Nephron progenitor cell (in vitro differentiated cells): Measurements from ENCODE around the gene TRAF3IP3.

Experiments
- DNase-seq: peaks from one replicate; pipeline ENCODE4 v3.0.0; 2021
- H3K27ac Mint-ChIP-seq: 2 replicates; pipeline ENCODE4 v1.8.0; 2021; ENCODE audit warnings: mild to moderate bottlenecking, moderate library complexity, mixed read lengths
- H3K27me3 Mint-ChIP-seq: 2 replicates; pipeline ENCODE4 v1.8.0; 2021; ENCODE audit warnings: mild to moderate bottlenecking, low read depth, mixed read lengths; ENCODE audit not compliant: poor library complexity
- H3K36me3 Mint-ChIP-seq: 2 replicates; pipeline ENCODE4 v1.8.0; 2021; ENCODE audit warnings: low read depth, mixed read lengths
- H3K4me1 Mint-ChIP-seq: 2 replicates; pipeline ENCODE4 v1.8.0; 2021; ENCODE audit warnings: mixed read lengths
- H3K4me3 Mint-ChIP-seq: 2 replicates; pipeline ENCODE4 v1.8.0; 2021; ENCODE audit warnings: mild to moderate bottlenecking, moderate library complexity, mixed read lengths
- H3K9me3 Mint-ChIP-seq: 2 replicates; pipeline ENCODE4 v1.8.0; 2021; ENCODE audit warnings: mild to moderate bottlenecking, moderate library complexity, mixed read lengths
- CTCF ChIP-seq: fragments of 200-600 bp; sonication (generic); IDR thresholded peaks from 2 replicates; pipeline ENCODE4 v1.5.0; 2021; ENCODE audit warnings: antibody characterized with exemption

Gene TRAF3IP3

GRCh38 chr1:209829716-209830115 lies 73.9 kb downstream of the TRAF3IP3 start:
- TF ChIP-seq CTCF = no peak
- H3K36me3 Mint-ChIP-seq = peaks cover 44% of the 10 kb centered on the region
- peak overlapping the region; percentile 96 for H3K4me3 Mint-ChIP-seq
- H3K9me3 Mint-ChIP-seq = peaks cover 4% of the 10 kb centered on the region
- peaks cover 7% of the 10 kb centered on the region for H3K27me3 Mint-ChIP-seq
- H3K27ac Mint-ChIP-seq = no peak overlapping the region
- no peak for DNase-seq
- H3K4me1 Mint-ChIP-seq = peaks cover 25% of the 10 kb centered on the region

DNA sequence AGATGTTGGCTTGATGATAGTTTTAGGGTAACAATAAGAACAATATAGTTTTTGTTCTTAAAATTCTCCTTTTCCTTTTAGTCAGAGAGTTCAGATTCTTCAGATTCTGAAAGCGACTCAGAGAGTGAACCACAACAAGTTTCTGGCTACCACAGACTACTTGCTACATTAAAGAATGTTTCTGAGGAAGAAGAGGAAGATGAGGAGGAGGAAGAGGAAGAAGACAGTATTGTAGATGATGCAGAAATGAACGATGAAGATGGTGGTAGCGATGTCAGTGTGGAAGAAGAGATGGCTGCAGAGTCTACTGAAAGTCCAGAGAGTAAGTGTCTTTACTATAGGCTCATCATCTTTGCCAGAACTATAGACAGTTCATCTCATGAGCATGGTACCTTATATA lies 74.9 kb downstream of the TRAF3IP3 start:
- TF ChIP-seq CTCF = no peak
- DNase-seq = no peak
- no peak overlapping the region for H3K27ac Mint-ChIP-seq
- peaks cover 25% of the 10 kb centered on the region for H3K4me1 Mint-ChIP-seq
- peaks cover 5% of the 10 kb centered on the region for H3K27me3 Mint-ChIP-seq
- peaks cover 4% of the 10 kb centered on the region for H3K9me3 Mint-ChIP-seq
- no peak overlapping the region for H3K4me3 Mint-ChIP-seq
- peaks cover 50% of the 10 kb centered on the region for H3K36me3 Mint-ChIP-seq

GRCh38 chr1:209831615-209832014 lies 75.8 kb downstream of the TRAF3IP3 start:
- H3K9me3 Mint-ChIP-seq = peaks cover 4% of the 10 kb centered on the region
- no peak overlapping the region for H3K4me3 Mint-ChIP-seq
- no peak overlapping the region for H3K27ac Mint-ChIP-seq
- no peak for TF ChIP-seq CTCF
- no peaks in the 10 kb centered on the region for H3K27me3 Mint-ChIP-seq
- H3K36me3 Mint-ChIP-seq = peaks cover 58% of the 10 kb centered on the region
- H3K4me1 Mint-ChIP-seq = peaks cover 25% of the 10 kb centered on the region
- DNase-seq = no peak
